ENCODE data around the gene DRC3. TPM values are rescaled to one million over a fixed set of nuclear protein-coding genes. Genes with fewer than 3 reads are reported as not detected.
A peak's percentile ranks its signal among the peaks of the same experiment; 100 is the strongest.

DRC3 gene
- total RNA-seq, 6 experiments from 2014 or later = 0.37 to 0.73 (median 0.61) TPM

- H3K4me1 Mint-ChIP-seq (ENCODE audit: low read depth) = peaks cover 19% of the 10 kb centered on the region
- H3K36me3 Mint-ChIP-seq (ENCODE audit: low read depth) = no peaks in the 10 kb centered on the region
- H3K27ac Mint-ChIP-seq = no peak overlapping the region
- H3K9me3 Mint-ChIP-seq = no peaks in the 10 kb centered on the region
- no peak overlapping the region for H3K4me3 Mint-ChIP-seq
- TF ChIP-seq, protein P1, sequence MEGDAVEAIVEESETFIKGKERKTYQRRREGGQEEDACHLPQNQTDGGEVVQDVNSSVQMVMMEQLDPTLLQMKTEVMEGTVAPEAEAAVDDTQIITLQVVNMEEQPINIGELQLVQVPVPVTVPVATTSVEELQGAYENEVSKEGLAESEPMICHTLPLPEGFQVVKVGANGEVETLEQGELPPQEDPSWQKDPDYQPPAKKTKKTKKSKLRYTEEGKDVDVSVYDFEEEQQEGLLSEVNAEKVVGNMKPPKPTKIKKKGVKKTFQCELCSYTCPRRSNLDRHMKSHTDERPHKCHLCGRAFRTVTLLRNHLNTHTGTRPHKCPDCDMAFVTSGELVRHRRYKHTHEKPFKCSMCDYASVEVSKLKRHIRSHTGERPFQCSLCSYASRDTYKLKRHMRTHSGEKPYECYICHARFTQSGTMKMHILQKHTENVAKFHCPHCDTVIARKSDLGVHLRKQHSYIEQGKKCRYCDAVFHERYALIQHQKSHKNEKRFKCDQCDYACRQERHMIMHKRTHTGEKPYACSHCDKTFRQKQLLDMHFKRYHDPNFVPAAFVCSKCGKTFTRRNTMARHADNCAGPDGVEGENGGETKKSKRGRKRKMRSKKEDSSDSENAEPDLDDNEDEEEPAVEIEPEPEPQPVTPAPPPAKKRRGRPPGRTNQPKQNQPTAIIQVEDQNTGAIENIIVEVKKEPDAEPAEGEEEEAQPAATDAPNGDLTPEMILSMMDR (IDR thresholded peaks at IDR 0.05) = no peak
- DNase-seq = no peak
- peaks cover 2% of the 10 kb centered on the region; the same call in 1 of the 2 replicates for H3K27me3 Mint-ChIP-seq (ENCODE audit: insufficient read depth)
Measured at GRCh38 chr17:18000030-18000408, 27.4 kb downstream of the DRC3 start.

GRCh38 chr17:18002171-18002570, 29.5 kb downstream of the DRC3 start:
- Mint-ChIP-seq H3K4me1 (ENCODE audit: low read depth) (peaks cover 19% of the 10 kb centered on the region), H3K27me3 (ENCODE audit: insufficient read depth) (peaks cover 2% of the 10 kb centered on the region), H3K27ac (no peak overlapping the region), H3K9me3 (no peaks in the 10 kb centered on the region), H3K36me3 (ENCODE audit: low read depth) (no peaks in the 10 kb centered on the region), H3K4me3 (no peak overlapping the region)
- DNase-seq = no peak
- TF ChIP-seq, protein P1 (IDR thresholded peaks at IDR 0.05) = no peak

GRCh38 chr17:18004345-18004744, 31.7 kb downstream of the DRC3 start:
- Mint-ChIP-seq H3K4me1 (ENCODE audit: low read depth) (peaks cover 37% of the 10 kb centered on the region), H3K36me3 (ENCODE audit: low read depth) (no peaks in the 10 kb centered on the region; the same call in 1 of the 2 replicates), H3K27ac (no peak overlapping the region), H3K27me3 (ENCODE audit: insufficient read depth) (no peaks in the 10 kb centered on the region; the same call in none of the 2 replicates), H3K4me3 (no peak overlapping the region), H3K9me3 (no peaks in the 10 kb centered on the region)
- TF ChIP-seq, protein P1 (IDR thresholded peaks at IDR 0.05) = no peak
- DNase-seq = no peak

GRCh38 chr17:18004884-18005305, 32.2 kb downstream of the DRC3 start:
- H3K9me3 Mint-ChIP-seq = no peaks in the 10 kb centered on the region
- H3K27ac Mint-ChIP-seq = no peak overlapping the region
- no peaks in the 10 kb centered on the region; the same call in none of the 2 replicates for H3K27me3 Mint-ChIP-seq (ENCODE audit: insufficient read depth)

DNA sequence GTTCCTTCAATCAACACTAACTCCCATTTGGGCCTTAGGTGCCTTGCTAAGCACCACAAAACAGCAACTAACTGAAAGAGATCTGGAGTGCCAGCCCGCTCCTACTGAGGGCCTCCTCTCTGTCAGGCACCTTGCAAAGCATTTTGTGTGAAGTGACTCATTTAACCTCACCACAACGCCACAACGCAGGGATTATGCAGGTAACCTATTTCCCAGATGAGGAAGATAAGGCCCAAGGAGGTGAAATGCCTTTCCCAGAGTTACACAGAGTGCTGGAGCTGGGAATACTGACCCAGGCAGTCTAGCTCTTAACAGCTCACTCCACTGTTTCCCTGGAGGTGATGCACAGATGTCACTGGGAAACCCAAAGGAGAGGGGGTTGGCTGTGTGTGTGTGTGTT, 32.8 kb downstream of the DRC3 start:
- H3K27ac Mint-ChIP-seq = no peak overlapping the region
- peaks cover 9% of the 10 kb centered on the region for H3K36me3 Mint-ChIP-seq (ENCODE audit: low read depth)
- TF ChIP-seq, protein P1 (IDR thresholded peaks at IDR 0.05) = no peak
- peaks cover 38% of the 10 kb centered on the region for H3K4me1 Mint-ChIP-seq (ENCODE audit: low read depth)
- no peaks in the 10 kb centered on the region; the same call in none of the 2 replicates for H3K27me3 Mint-ChIP-seq (ENCODE audit: insufficient read depth)
- no peaks in the 10 kb centered on the region for H3K9me3 Mint-ChIP-seq
- DNase-seq = no peak
- H3K4me3 Mint-ChIP-seq = no peak overlapping the region

More at GRCh38 chr17:18004884-18005305, 32.2 kb downstream of the DRC3 start:
- no peak for DNase-seq
- Mint-ChIP-seq H3K36me3 (ENCODE audit: low read depth) (peaks cover 4% of the 10 kb centered on the region; the same call in 1 of the 2 replicates), H3K4me1 (ENCODE audit: low read depth) (peaks cover 37% of the 10 kb centered on the region), H3K4me3 (no peak overlapping the region)
- TF ChIP-seq, protein P1 (IDR thresholded peaks at IDR 0.05) = peak; percentile 52

Data from HFFc6 (cell line).